ENCODE measurements around the gene NXPH1.

Gene NXPH1

DNA sequence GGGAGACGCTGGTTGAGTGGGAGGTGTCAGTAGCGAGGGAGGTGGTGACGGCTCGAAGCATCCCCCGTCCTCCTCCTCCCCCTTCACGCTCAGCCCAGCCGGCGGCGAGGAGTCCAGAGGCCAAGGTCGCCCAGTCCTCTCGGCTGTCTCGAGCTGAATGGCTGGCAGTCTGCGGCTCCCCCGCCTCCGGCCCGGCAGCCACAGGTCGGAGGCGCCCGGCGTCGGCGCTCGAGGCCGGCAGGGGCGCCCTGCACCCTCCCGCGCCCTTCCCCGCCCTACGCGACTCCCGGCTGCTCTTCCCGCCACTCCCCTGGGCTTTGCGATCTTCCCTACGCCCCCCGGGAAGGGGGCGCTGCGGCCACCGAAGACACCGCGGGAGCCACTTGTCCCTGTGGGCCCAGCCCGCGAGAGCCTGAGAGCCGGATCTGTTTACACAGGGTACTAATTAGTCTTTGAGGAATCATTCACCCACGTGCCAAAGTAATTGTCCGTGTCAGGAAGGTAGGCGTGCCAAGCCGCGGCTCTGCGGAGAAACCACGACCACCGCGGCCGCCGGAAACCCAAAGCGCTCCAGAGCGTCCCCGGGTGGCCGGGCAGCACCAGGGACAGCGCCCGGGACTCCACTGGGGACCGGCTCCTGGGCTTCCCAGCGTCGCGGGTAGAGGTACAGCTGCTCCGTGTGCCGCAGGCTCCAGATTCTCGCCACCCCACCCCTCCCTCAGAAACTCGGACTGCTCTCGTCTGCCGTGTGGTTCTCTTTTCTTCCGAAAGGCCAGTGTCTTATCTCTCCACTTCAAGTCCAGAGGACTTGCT lies at the start of gene NXPH1:
TSS of gene NXPH1 (plus strand) at position 133 of the 813 bp plus-strand sequence.
- no peak for DNase-seq

DNA sequence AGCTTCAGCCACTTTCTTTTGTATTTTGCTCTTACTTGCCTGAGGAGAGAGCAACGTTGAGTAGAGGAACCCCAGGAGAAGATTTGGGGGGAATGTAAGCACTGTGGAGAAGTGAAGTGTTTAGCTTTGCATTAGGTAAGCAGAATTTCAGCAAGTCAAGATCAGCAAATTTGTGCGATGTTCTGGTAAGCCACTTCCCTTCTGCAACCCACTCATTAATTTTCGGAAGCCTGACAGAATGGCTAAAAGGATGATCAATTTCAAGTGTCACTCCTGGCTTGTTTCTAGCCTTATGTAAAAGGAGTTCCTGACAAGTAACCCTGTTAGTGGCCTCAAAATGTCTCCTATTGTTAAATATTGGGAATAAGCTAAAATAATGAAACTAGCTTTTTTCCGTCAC lies 48.5 kb upstream of the NXPH1 start:
- DNase-seq: no peak

DNA sequence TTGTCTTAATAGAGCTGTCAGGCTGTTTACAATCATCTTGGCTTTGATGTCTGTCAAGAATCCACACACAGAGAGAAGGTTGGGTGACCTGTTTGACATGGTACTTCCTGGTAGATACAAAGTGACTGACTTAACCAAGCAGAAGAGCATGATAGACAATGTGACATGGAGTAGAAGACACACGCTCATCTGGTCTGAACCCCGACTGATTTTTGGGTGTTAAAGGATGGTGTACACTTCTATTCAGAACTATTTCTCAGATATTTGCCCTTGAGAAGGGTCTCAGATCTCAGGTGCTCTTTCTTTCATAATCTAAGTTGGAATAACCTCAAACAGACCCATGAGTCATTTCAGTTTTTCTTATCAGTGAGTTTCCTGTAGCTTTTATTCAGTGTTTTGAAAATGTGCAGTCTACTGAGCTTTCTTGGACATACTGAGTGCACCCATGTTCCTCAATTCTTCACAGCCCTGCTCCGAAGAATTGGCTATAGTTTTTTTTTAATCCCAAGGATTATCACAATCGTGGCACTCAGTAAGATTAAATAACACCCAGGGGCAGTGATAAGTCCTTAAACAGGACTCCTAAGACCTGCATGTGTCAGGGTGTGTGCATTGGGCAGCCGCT lies 46.4 kb upstream of the NXPH1 start:
- no peak for DNase-seq

DNA sequence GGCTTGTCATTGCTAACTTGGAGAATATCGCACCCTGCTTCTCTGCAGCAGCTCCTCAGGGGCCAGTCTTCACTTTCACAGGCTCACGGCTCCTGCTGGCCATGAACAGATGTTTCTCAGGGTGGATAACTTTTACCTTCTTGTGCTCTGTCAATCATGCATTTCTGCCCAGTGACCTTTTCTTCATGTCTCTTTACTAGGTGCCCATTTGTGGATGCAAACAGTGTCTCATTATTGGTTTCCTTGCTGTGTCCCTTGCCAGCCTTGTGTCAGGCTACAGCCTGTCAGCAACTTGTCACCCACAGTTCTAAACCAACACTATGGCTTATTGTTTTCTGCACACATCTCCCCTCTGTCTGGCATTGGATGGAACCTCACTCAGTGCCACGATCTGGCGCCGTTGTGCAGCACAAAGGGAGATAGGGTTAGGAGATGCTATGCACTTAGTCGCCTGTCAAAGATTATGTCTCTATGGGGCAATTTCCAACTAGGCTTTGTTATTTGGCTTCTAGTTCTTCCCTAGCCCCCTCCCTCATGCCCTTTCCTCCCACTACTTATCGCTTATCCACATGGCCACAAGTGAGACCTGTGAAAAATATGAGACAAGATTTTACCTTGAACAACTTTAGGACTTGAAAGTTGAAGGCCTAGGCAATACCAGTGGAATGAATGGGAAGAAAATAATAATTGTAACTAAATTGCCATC lies 45.7 kb upstream of the NXPH1 start:
- no peak for DNase-seq

DNA sequence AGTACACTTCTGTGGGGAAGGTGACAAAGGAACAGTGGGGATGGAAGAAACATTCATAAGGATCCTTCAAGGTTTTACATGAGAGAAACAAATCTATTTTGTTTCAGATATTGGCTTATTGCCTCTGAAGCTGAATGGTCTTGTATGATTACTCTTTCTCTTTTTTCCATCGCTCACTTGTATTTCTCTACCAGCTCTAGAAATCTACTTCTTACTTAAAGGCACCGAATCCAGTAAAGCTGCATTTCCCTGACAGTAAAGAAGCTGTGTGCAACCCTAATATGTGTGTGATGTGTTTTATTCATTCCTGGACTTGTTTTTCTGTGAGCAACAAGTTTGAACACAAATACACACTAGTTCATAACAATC lies 45.2 kb upstream of the NXPH1 start:
- no peak for DNase-seq

DNA sequence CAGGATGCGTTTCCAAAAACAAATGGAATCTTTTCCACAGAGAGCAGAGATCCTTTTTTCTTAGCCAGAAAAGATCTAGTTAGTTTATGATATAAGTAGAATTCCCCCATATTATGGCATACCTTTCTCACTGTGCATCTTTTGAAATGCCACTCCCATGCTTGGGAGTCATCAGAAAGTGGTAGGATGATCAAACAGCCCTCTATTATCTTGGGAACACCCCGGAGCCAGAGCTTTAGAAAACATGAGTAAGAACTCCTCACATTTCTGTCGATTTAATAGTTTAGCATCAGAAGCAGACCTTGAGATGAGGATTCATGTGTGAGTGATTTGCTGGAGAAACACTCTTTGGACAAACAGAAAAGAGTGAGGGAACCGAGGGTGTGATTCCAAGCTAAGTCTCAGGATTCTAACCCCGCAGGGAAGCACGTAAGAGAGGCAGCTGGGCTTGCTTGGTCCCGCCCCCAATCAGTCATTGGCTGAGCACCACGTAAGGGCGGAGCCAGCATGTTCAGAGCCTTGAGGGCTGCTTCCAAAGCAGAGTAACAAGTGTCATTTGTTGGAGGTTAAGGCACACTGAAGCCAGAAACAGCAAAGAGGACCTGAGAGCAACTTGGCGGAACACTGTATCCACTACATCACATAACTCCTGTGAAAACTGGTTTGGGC lies 43.7 kb upstream of the NXPH1 start:
- no peak for DNase-seq

DNA sequence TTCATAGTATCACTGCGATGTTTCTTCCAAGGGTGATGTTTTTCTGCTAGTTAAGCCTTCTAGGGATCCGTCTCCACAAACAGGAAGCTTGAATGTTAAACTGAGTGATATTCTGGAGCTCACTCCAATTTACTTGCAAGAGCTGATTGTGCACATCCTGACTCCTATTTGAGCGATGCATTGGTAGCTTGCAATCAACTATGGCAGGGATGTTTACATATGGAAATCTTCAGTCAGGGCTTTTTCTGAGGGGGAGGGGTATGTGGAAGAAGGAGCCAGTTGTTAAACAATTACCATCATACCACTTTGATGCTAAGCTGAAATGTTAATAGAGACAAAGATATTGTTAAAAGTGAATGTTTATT lies 43.2 kb upstream of the NXPH1 start:
- no peak for DNase-seq

DNA sequence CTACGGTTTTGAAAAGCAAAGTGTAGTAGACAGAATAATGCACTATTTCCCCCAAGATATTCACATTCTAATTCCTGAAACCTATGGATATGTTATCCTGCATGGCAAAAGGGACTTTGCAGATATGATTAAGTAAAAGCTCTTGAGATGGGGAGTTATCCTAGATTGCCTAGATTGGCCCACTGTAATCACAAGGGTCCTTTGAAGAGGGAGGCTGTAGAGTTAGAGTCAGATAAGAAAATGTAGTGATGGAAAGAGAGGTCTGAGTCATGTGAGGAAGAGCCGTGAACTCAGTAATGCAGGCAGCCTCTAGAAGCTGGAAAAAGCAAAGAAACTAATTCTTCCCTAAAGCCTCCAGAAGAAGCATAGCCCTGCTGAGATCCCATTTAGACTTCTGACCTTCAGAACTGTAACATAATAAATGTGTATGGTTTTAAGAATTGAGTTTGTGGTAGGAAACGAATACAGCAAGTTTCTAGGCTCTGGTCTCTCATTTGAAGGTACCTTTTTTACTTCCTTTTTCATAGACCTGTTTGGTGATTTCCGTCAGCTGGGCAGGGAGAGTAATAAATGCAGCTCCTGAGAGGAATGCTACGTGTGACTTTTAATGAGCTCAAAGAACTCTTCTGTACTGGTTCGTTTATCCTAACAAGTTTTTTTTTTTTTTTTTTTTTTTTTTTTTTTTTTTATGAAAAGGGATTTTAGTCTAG lies 41.9 kb upstream of the NXPH1 start:
- no peak for DNase-seq

DNA sequence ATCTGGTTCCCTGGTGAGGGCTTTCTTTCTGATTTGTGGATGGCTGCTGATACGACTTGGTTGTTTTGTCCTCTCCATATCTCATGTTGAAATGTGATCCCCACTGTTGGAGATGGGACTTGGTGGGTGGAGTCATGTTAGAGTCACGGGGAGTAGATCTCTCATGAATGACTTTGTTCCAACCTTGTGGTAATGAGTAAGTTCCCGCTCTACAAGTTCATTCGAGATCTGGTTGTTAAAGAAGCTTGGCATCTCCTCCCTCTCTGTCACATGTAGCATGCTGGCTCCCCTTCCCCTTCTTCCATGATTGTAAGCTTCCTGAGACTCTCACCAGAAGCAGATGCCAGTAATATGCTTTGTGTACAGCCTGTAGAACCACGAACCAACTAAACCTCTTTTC lies 37.1 kb upstream of the NXPH1 start:
- DNase-seq: no peak

DNA sequence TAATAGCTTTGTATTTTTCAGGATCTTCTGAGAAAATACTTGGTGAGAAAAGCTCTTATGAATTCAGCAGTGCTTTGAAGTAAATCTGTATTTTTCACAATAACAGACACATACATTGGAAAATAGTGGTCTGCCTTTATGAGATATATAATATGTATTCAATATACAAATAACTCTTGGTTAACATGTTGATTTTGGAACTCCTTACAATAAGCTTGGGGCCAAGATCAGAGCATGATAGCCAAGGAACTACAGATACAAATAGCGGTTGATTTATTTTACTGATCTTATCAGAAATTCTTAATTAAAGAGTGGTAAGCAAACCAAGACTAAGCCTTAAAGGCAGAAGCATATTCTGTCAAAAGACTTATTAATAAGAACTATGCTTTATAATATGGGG lies 24.5 kb upstream of the NXPH1 start:
- no peak for DNase-seq

DNA sequence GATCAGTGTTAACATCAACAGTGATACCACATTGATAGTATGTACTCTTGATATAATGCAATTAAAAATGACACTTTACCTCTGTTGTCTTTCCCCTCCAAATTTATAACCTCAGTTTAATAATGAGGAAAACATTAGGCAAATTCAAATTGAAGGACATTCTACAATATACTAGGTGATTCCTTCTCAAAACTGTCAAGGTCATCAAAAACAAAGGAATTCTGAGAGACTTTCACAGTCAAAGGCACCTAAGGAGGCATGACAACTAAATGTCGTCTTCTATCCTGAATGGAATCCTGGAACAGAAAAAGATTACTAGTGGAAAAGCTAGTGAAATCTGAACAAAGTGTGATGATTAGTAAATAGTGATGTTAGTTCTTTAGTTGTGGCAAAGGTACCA lies 22.3 kb upstream of the NXPH1 start:
- DNase-seq: no peak

DNA sequence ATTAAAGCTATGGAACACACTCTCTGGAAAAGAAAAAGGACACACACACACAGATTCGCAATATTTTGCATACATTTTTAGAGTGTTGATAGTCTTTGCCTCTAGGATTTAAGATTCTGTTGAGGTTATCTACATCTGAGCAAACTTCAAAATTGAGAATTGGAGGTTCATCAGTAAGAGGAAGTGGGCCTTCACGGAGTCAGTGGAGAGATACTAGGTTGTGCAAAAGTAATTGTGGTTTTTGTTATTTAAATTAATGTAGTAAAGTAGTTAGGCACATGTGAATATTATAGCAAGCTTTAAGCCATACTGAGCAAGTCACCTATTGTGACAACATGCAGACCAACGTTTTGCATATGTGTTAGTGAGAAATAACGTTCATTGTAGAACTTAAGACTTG lies 19.8 kb upstream of the NXPH1 start:
- DNase-seq: no peak

DNA sequence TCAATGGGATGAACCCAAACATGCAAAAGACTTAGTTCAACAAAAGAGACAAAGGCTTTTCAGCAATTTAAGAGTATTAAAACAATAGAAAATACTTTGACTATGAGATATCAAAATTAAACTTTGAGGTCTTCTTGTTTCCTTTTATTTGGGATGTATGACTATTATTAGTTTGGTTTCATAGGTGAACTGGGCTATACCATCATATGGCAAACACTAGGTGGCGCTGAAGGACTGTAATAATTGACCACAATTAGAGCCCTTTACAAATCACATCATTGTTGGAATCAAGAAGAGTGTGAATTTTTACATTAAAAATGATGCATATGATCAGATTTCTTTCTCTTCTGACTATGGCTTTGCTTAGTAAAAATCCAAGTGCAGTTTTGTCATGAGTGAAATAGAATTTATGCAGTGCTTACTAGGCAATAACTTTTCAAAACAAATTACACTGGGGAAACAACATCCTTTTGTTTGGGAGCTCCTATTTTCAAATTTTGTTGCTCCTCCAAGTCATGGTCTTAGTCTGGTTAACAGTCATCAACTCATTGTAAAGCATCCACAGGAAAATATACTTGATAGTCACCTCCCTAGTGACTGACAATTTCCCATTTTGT lies 14.7 kb upstream of the NXPH1 start:
- DNase-seq: no peak

DNA sequence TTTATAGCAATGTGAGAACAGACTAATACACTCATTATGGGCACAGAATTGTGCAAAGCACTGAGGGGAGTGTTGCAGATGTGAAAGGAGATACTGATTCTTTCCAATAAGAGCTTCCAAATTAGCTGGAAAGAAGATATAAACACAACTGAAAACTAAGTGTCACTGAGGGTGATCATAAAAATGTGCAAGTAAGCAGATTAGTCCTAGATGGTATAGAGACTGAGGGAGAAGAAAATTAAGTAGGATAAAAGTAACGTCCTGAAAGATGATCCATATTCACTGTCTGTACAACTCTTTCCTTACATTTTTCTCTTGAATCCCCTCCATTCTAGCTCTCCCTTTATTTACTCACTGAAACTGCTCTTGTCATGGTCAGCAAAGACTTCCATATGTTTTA lies 11.2 kb upstream of the NXPH1 start:
- DNase-seq: no peak

DNA sequence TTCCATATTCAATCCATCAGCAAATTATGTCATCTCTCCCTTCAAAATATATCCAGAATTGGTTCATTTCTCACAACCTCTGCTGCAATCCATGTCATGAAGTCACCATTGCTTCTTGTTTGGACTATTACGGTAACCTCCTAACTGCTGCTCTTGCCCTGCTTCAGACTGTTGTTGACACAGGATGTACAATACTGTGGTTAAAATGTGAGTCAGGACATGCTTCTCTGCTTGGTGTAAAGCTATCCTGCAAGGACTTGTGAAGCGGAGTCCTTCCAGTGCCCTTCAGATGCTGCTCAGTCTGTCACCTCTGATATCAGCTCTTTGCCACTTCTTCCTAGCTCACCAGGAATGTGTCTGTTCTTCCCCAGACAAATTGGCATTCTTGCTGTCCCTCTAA lies 10.4 kb upstream of the NXPH1 start:
- DNase-seq: no peak

DNA sequence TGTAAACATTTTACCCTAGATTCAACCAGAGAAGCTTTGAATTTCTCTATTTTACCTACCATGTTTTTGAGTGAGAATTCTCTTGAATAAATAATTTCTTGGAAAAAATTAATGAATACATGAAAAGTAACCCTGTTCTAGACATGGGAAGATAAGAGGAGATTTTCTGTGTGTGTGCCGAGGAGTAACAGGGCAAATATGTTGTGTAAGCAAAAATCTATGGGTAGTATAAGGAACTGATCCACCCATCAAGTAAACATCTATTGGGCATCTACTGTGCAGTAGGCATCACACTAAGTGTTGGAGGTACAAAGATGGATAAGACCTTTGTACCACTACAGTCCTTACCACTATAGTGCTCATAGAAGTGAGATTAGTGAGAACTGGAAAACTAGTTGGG lies 8.2 kb upstream of the NXPH1 start:
- no peak for DNase-seq

DNA sequence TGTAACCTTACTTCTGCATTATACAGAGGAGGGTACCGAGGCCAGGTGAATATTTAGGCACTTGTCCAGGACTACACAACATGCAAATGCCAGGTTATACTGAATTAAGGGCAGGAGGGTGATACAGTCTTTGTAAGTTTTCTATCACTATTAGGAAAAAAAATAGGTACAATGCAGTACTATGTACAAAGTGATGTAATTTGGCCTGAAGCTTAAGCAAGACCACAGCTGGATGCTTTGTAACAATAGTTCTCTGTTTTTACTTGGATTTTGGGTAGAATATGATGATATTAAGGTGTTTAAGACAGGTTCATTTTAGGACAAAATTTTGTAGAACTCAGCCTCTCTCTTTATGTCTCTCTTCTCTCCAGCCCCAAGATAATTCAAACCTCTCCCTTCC lies 2.8 kb upstream of the NXPH1 start:
- no peak for DNase-seq

DNA sequence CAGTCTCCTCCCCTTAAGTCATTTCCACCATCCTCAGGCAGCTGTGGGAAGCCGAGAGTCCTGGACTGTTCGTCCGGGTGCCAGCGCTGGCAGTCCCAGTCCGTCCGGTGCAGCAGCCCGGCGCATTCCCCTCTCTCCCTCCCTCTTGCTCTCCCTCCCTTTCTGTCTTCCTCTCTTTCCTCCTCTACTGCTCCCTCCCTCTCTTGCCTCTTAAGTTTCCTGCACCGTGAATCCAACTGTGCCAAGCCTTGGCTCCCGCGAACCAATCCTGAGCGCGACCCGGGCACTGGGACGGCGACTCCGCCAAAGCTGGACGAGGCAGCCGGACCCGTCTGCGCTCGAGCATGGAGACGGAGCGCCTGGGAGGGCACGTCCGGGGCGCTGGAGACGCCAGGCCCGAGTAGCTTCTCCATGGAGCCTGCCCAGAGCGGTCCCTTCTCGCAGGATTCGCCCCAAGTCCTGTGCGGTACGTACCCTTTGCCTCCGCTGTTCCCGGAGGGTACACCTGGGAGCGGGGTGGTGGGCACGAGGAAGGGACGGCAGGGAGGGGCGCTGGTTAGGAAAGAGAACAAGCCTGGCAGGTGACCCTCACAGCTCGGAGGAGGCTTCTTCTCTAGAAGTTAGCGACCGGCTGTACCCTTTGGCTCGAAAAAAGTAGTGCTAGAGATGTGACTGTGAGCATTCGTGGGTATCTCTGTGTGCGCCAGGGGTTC lies 1.0 kb downstream of the NXPH1 start:
- DNase-seq: no peak

DNA sequence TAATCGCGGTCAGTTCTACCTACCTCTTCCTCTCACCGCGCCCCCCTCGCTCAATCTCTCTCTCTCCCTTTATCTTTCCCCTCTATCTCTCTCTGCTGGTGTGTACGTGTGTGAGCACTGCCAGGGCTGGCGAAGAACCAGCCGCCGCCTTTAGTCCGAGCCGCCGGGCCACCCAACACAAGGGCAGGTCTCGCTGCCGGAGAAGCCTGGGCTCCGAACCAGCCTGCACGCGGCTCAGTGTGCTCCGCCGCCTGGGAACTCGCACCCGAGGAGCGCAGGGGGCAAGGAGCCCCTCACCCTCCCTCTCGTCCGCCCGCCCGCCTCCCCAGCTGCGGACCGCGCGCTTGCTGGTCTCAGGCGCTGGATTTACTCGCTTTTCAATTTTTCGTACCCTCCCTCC lies 1.7 kb downstream of the NXPH1 start:
- DNase-seq: no peak

DNA sequence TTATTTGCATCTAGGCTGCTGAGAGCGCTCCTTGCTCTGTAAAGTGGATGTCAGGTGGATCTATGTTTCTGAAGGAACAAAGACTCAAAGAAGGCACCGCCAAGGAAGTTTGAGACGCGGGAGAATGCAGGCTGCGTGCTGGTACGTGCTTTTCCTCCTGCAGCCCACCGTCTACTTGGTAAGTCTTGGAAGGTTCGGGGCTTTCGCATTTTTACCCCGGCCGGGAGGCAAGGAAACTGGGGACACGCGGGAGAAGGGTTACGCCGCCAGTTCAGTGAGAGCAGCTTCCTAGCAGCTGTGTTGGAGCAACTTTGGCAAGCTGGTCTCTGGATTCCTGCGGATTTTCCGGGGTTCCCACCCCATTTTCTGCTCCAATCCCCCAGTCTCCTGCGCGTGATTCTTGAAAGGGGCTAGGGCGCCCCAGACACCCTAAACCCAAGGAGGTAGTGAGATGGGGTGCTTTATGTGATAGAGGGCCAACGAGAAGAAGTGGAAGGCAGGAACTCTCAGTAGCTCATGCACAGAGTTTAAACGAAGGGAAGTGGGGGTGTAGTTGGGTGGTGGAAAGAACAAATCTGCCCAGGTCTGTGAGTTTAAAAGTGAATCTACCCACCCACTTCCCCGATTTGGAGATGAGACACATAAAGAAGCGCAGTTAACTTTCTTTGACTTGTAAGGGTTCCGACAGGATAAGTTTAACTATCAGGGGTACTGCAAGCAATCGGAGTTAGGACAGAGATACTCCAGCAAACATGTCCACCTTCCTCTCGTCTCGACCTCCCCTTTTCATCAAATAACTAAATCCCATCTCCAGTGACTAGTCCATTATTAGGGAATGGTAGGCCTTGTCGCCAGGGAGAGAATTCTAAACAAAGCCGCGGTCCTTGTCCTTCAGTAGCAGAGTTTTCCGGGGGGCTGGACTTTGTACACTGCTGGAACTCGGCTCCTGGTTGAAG lies 2.5 kb downstream of the NXPH1 start:
- DNase-seq: no peak

DNA sequence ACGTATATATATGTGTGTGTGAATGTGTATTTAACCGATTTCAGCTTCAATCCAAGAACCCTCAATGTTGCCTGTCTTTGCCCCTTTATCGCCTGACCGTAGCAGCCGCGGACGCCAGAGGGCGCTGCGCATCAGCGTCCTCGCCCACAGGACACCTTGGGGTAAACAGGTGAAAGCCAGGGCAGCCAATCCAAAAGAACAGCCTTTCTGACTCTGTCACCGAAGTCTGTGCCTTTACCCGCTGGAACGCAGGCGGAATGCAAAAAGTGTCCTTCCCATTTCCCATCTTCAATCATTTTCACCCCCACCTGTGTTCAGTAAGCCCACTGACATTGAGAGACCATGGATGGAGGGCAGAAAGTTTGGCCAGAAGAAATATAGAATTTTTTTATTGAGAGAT lies 3.6 kb downstream of the NXPH1 start:
- DNase-seq: no peak
